ENCODE measurements around the gene NOS3. TPM values are rescaled to one million over a fixed set of nuclear protein-coding genes. Genes with fewer than 3 reads are reported as not detected.

Gene NOS3
- total and polyA plus RNA-seq, 2 donors (not counting 3 experiments of a cell fraction or from before 2014, with no cell fraction given), result 82.8 to 95.1 TPM

DNA sequence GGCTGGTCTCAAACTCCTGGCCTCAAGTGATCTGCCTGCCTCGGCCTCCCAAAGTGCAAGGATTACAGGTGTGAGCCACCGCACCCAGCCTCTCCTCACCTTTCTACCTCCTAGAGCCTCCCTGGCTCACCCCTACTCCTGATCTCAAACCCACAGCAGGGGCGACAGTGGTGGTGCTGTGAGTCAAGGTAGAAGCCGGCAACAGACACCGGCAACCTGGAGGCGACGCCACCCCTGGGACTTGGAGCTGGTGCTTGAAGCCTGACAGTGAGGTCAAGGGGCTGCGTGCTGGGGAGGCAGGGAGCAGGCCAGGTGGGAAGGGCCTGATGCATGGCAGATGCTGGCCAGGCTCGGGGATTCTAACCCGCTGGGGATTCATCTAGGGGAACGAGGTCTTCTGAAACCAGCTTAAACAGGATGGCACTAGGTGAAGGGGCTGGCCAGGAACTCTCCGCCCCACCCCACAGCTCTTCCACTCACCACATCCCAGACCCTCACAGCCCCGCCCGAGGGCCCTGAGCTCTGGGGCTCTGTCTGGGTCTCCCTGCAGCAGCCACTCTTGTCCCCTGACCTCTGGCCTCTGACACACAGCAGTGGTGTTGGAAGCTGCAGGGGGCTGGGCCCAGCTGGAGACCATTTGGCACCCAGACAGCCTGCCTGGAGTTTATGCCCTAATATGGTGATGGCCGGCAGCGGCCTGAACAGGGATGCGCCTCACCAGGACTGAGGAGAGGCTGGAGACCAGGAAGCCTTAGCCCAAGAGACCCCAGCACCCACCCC is 29.1 kb upstream of the NOS3 start:
- H3K36me3 ChIP-seq (ENCODE audit: control insufficient read depth in 2 of 2, extremely low read depth in 1 of 2, insufficient read depth in 2 of 2, low read length in 2 of 2), result no peaks in the 10 kb centered on the region
- CTCF ChIA-PET, result interaction anchor here (0.9 to 5.5 kb wide), 11 partner anchors 24 to 283 kb away, joined by 4 to 97 read pairs (median 18); partner anchors contain the start of gene SLC4A2
- DNase-seq (ENCODE audit: low read depth, low spot score) (no peak), FAIRE-seq (no peak)
- TF ChIP-seq, protein P1, sequence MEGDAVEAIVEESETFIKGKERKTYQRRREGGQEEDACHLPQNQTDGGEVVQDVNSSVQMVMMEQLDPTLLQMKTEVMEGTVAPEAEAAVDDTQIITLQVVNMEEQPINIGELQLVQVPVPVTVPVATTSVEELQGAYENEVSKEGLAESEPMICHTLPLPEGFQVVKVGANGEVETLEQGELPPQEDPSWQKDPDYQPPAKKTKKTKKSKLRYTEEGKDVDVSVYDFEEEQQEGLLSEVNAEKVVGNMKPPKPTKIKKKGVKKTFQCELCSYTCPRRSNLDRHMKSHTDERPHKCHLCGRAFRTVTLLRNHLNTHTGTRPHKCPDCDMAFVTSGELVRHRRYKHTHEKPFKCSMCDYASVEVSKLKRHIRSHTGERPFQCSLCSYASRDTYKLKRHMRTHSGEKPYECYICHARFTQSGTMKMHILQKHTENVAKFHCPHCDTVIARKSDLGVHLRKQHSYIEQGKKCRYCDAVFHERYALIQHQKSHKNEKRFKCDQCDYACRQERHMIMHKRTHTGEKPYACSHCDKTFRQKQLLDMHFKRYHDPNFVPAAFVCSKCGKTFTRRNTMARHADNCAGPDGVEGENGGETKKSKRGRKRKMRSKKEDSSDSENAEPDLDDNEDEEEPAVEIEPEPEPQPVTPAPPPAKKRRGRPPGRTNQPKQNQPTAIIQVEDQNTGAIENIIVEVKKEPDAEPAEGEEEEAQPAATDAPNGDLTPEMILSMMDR (IDR thresholded peaks at IDR 0.05; ENCODE audit: extremely low read depth in 1 of 2, insufficient read depth in 1 of 2, low read depth in 1 of 2, low read length in 2 of 2), result no peak
- TF ChIP-seq GATA2 (IDR thresholded peaks at IDR 0.05; ENCODE audit: insufficient read depth, insufficient read length, low read depth, low read length) (no peak), POLR2A (IDR thresholded peaks at IDR 0.05; ENCODE audit: low read depth, low read length) (no peak), MYC (IDR thresholded peaks at IDR 0.05; ENCODE audit: low read depth, low read length) (no peak), EZH2 (IDR thresholded peaks at IDR 0.05; ENCODE audit: borderline replicate concordance, low read depth, low read length, severe bottlenecking) (no peak), POLR2AphosphoS5 (IDR thresholded peaks at IDR 0.05; ENCODE audit: insufficient read depth, low read depth, low read length) (no peak)
- H3K27me3 ChIP-seq (ENCODE audit: control insufficient read depth in 2 of 2, insufficient read depth in 2 of 2, low read length in 2 of 2), result peaks cover 21% of the 10 kb centered on the region in 2 experiments
- no peaks in the 10 kb centered on the region for H4K20me1 ChIP-seq (replicated peaks; ENCODE audit: control insufficient read depth, extremely low read depth, insufficient read depth, low read length)
- H2AFZ ChIP-seq (ENCODE audit: low read depth, low read length), result no peak overlapping the region
- H3K4me3 ChIP-seq (replicated peaks in 1 of 3; ENCODE audit: insufficient read depth in 1 of 3, low read depth in 1 of 3, low read length in 3 of 3), result no peak overlapping the region
- intact Hi-C loops (cut with micrococcal nuclease) (loop anchor here (2.0 kb wide), 2 partner anchors 63 to 149 kb away; no protein-coding TSS in a partner anchor), dilution Hi-C loops (cut with MboI; ENCODE audit: extremely low pct_ligation_motif_present, low sequenced_read_pairs) (no loop called here)
- no peak overlapping the region for H3K27ac ChIP-seq (ENCODE audit: insufficient read depth, low read depth, low read length)
- no peak overlapping the region for H3K9ac ChIP-seq (replicated peaks; ENCODE audit: extremely low read depth, insufficient read depth, low read length)
- BruUV-seq (replicated peaks), result no TSS peak
- H3K9me3 ChIP-seq (replicated peaks; ENCODE audit: control insufficient read depth, insufficient read depth, low read length), result no peaks in the 10 kb centered on the region
- no peak overlapping the region for H3K4me2 ChIP-seq (ENCODE audit: insufficient read depth, low read length)
- H3K79me2 ChIP-seq (ENCODE audit: control insufficient read depth, insufficient read depth, low read length), result no peaks in the 10 kb centered on the region
- no peaks in the 10 kb centered on the region for H3K4me1 ChIP-seq (ENCODE audit: control insufficient read depth, extremely low read depth, insufficient read depth, low read length)
- POLR2A ChIA-PET, result interaction anchor here (0.6 kb wide), 1 partner anchor 265 kb away, joined by 4 read pairs; the partner anchor contains the start of gene ABCF2
- no peaks in the 10 kb centered on the region for H3K9me1 ChIP-seq (replicated peaks; ENCODE audit: control insufficient read depth, extremely low read depth, insufficient read depth, low read length)
